AG08395 (cell line): ENCODE results near the gene TBC1D4.
"Not testable (repeated sequence)": the region's sequence is repeated elsewhere in the genome, so short reads cannot be mapped to it uniquely, and the experiment has no call there.

Experiments
- DNase-seq: peaks from one replicate; pipeline ENCODE4 v3.0.0; 2012; ENCODE audit warnings: mixed read lengths, low spot score

TBC1D4 gene

GRCh38 chr13:75264611-75265010 is 217.4 kb downstream of the TBC1D4 start:
- DNase-seq: no peak

- DNase-seq: peak; percentile 66
These were observed 218.1 kb downstream of the TBC1D4 start for GRCh38 chr13:75263741-75264407.

- peak; percentile 34 for DNase-seq
These were observed 223.7 kb downstream of the TBC1D4 start for GRCh38 chr13:75258159-75258782.

GRCh38 chr13:75256922-75257321 is 225.0 kb downstream of the TBC1D4 start:
- DNase-seq: no peak

- no peak for DNase-seq
These were observed 226.3 kb downstream of the TBC1D4 start for GRCh38 chr13:75255653-75256052.

GRCh38 chr13:75255147-75255546 is 226.8 kb downstream of the TBC1D4 start:
- DNase-seq: no peak

GRCh38 chr13:75251188-75251587 is 230.8 kb downstream of the TBC1D4 start:
- no peak for DNase-seq

- DNase-seq: peak; percentile 3
These were observed 231.3 kb downstream of the TBC1D4 start for GRCh38 chr13:75250526-75251178.

- DNase-seq: not testable (repeated sequence)
These were observed 236.4 kb downstream of the TBC1D4 start for GRCh38 chr13:75245578-75245977.

GRCh38 chr13:75240240-75240639 is 241.7 kb downstream of the TBC1D4 start:
- not testable (repeated sequence) for DNase-seq

GRCh38 chr13:75236774-75237173 is 245.2 kb downstream of the TBC1D4 start:
- DNase-seq: no peak
